ENCODE data around the gene SRBD1.

- TF ChIP-seq GATA2 (IDR thresholded peaks at IDR 0.05; ENCODE audit: low read depth, low read length), result peak; percentile 64; the same call in 1 of the 2 replicates
- TF ChIP-seq GATA3 (IDR thresholded peaks at IDR 0.05; ENCODE audit: low read depth, low read length), result peak; percentile 94
Observed at GRCh38 chr2:45399040-45399784, 211.9 kb downstream of the SRBD1 start.
